Natural killer cell (primary cell): Measurements from ENCODE around the gene RGL3. TPM values are rescaled to one million over a fixed set of nuclear protein-coding genes. Genes with fewer than 3 reads are reported as not detected.

Source experiments
- ATAC-seq, 3 donors: fragments of 150-1000 bp in 2 of 3; fragments of 200-7000 bp in 1 of 3; cut with Tn5 transposase; 1 replicate in 1 of 3; 2 replicates in 2 of 3; pipeline ENCODE4 v1.10.0; 2021; ENCODE audit warnings: mild to moderate bottlenecking in 2 of 3, moderate library complexity in 2 of 3
- DNase-seq, 2 donors: peaks; one replicate each; pipeline versions ENCODE4 v3.0.0 to v3.0.0-alpha.2; 2013 to 2021; ENCODE audit warnings: mixed read lengths in 1 of 2
- H3K27ac ChIP-seq: one replicate; pipeline ENCODE4 v1.5.1; 2013; ENCODE audit warnings: mild to moderate bottlenecking, low read length
- H3K27me3 ChIP-seq: one replicate; pipeline ENCODE4 v1.6.1; 2013; ENCODE audit warnings: low read length; ENCODE audit not compliant: control insufficient read depth, insufficient read depth
- H3K36me3 ChIP-seq: one replicate; pipeline ENCODE4 v1.6.1; 2013; ENCODE audit warnings: low read length; ENCODE audit not compliant: control insufficient read depth, insufficient read depth
- H3K4me1 ChIP-seq: one replicate; pipeline ENCODE4 v1.6.1; 2013; ENCODE audit warnings: low read length; ENCODE audit not compliant: control insufficient read depth, insufficient read depth
- H3K4me3 ChIP-seq: one replicate; pipeline ENCODE4 v1.5.1; 2013; ENCODE audit warnings: low read length
- H3K9me3 ChIP-seq: one replicate; pipeline ENCODE4 v1.6.1; 2013; ENCODE audit warnings: low read length; ENCODE audit not compliant: control insufficient read depth, insufficient read depth
- H3K27ac Mint-ChIP-seq, 2 donors: one replicate each; pipeline ENCODE4 v1.8.0; 2022; ENCODE audit warnings: mild to moderate bottlenecking in 2 of 2, mixed read lengths in 2 of 2, moderate library complexity in 1 of 2
- H3K27me3 Mint-ChIP-seq, 2 donors: one replicate each; pipeline ENCODE4 v1.8.0; 2022; ENCODE audit warnings: low read depth in 2 of 2, mixed read lengths in 2 of 2
- H3K36me3 Mint-ChIP-seq: one replicate; pipeline ENCODE4 v1.8.0; 2022; ENCODE audit warnings: mixed read lengths
- H3K4me1 Mint-ChIP-seq, 2 donors: one replicate each; pipeline ENCODE4 v1.8.0; 2022; ENCODE audit warnings: mixed read lengths in 2 of 2
- H3K4me3 Mint-ChIP-seq: one replicate; pipeline ENCODE4 v1.8.0; 2022; ENCODE audit warnings: mild to moderate bottlenecking, moderate library complexity, mixed read lengths
- H3K9me3 Mint-ChIP-seq, 2 donors: one replicate each; pipeline ENCODE4 v1.8.0; 2022; ENCODE audit warnings: mixed read lengths in 2 of 2
- CTCF ChIP-seq: fragments of 200-600 bp; IDR thresholded peaks from one replicate; pipeline ENCODE4 v1.8.0; 2022; ENCODE audit warnings: antibody characterized with exemption
- WGBS: methylation state at CpG from one replicate; pipeline ENCODE4 v1.1.7; 2013; ENCODE audit warnings: missing lambda C conversion rate; ENCODE audit not compliant: insufficient coverage; 5-methylcytosine and 5-hydroxymethylcytosine counted together
- intact Hi-C: fragments of 100-400 bp; cut with micrococcal nuclease; formaldehyde crosslinking; loops from one replicate; pipeline ENCODE4 v1.14.2; 2022
- total RNA-seq, 4 donors: library from RNA; stranded (reverse); fragments of 120-200 nt in 1 of 4; gene quantifications; one replicate each; pipeline versions ENCODE4 v1.2.3 to v1.2.4, GENCODE V29; 2013 to 2022

The RGL3 gene
- total RNA-seq, 3 donors from 2014 or later (not counting 1 experiment from before 2014, with no cell fraction given): 0.48 TPM; not detected in 2

DNA sequence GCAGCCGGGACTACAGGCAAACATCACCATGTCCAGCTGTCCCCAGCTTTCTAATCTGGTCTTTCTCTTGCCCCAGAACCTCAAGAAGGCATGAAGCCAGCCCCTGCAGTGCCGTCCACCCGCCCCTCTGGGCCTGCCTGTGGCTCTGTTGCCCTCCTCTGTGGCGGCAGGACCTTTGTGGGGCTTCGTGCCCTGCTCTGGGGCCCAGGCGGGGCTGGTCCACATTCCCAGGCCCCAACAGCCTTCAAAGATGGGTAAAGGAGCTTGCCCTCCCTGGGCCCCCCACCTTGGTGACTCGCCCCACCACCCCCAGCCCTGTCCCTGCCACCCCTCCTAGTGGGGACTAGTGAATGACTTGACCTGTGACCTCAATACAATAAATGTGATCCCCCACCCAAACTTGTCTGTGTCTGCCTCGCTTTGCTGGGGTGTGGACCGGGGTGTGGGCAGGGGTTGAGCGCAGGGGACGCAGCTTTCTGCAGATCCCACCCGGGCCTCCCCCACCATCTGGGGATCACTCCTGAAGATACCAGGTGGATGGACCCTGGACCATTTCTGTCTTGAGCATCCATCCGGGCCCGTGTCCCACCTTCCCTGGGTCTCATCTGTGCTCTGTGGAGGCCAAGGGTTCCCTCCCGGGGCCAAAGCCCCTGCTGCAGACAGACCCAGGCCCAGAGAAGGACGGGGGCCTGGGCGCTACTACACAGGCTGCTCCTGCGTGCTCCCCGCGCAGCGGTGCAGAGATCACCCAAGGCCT is 31.6 kb upstream of the RGL3 start:
- H3K4me1 Mint-ChIP-seq: no peaks in the 10 kb centered on the region
- H3K4me1 ChIP-seq: no peaks in the 10 kb centered on the region
- DNase-seq (no peak), ATAC-seq (no peak)
- H3K27me3 Mint-ChIP-seq: no peaks in the 10 kb centered on the region
- no peak overlapping the region for H3K4me3 ChIP-seq
- no peaks in the 10 kb centered on the region for H3K9me3 Mint-ChIP-seq
- no peak overlapping the region for H3K4me3 Mint-ChIP-seq
- WGBS: 97% methylated on average over 20 of the region's 21 CpGs
- TF ChIP-seq CTCF: no peak
- intact Hi-C loops: no loop called here
- H3K27ac ChIP-seq: no peak overlapping the region
- H3K36me3 Mint-ChIP-seq: no peaks in the 10 kb centered on the region
- H3K36me3 ChIP-seq: peaks cover 33% of the 10 kb centered on the region
- no peaks in the 10 kb centered on the region for H3K9me3 ChIP-seq
- no peaks in the 10 kb centered on the region for H3K27me3 ChIP-seq
- no peak overlapping the region for H3K27ac Mint-ChIP-seq

GRCh38 chr19:11448923-11449554 is 29.9 kb upstream of the RGL3 start:
- H3K36me3 ChIP-seq: peaks cover 42% of the 10 kb centered on the region
- no peaks in the 10 kb centered on the region for H3K36me3 Mint-ChIP-seq

DNA sequence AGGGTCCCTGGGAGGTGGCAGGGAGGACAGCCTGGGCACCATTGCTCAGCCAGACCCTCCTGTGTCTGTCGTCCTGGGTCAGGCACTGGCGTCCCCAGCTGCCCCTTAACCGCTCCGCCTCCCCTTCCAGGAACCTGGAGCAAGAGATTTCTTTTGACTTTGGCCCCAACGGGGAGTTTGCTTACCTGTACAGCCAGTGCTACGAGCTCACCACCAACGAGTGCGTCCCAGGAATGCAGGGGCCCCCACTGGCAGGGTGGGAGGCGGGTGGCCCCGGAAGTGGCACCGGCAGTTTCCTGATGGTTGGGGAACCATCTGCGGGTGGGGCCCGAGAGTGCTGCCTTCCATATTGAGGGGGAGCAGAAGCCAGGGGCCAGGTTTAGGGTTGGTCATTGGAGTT is 29.3 kb upstream of the RGL3 start:
- ATAC-seq (no peak), DNase-seq (no peak)
- H3K4me1 ChIP-seq: no peaks in the 10 kb centered on the region
- no peak overlapping the region for H3K27ac ChIP-seq
- no peaks in the 10 kb centered on the region for H3K27me3 Mint-ChIP-seq
- no peaks in the 10 kb centered on the region for H3K9me3 ChIP-seq
- no peak overlapping the region for H3K4me3 ChIP-seq
- 93% methylated on average over 13 of the region's 13 CpGs for WGBS
- intact Hi-C loops: loop anchor here (5.0 kb wide), 1 partner anchor 156 kb away; no protein-coding TSS in a partner anchor
- no peaks in the 10 kb centered on the region for H3K27me3 ChIP-seq
- H3K4me1 Mint-ChIP-seq: peaks cover 0 to 5% of the 10 kb centered on the region in 2 donors
- no peaks in the 10 kb centered on the region for H3K36me3 Mint-ChIP-seq
- H3K36me3 ChIP-seq: peaks cover 47% of the 10 kb centered on the region
- H3K9me3 Mint-ChIP-seq: no peaks in the 10 kb centered on the region
- H3K27ac Mint-ChIP-seq: no peak overlapping the region
- H3K4me3 Mint-ChIP-seq: no peak overlapping the region
- TF ChIP-seq CTCF: no peak

More at GRCh38 chr19:11448923-11449554, 29.9 kb upstream of the RGL3 start:
- ATAC-seq: no peak
- DNase-seq: no peak
- intact Hi-C loops: loop anchor here (5.0 kb wide), 1 partner anchor 157 kb away; no protein-coding TSS in a partner anchor
- H3K27me3 Mint-ChIP-seq: no peaks in the 10 kb centered on the region
- no peaks in the 10 kb centered on the region for H3K9me3 Mint-ChIP-seq
- TF ChIP-seq CTCF: no peak
- no peak overlapping the region for H3K27ac ChIP-seq
- H3K4me1 ChIP-seq: no peaks in the 10 kb centered on the region
- WGBS: 98% methylated on average over 31 of the region's 31 CpGs
- no peak overlapping the region for H3K4me3 Mint-ChIP-seq
- no peak overlapping the region for H3K4me3 ChIP-seq
- H3K27me3 ChIP-seq: no peaks in the 10 kb centered on the region
- no peak overlapping the region for H3K27ac Mint-ChIP-seq
- H3K4me1 Mint-ChIP-seq: peaks cover 0 to 5% of the 10 kb centered on the region in 2 donors
- no peaks in the 10 kb centered on the region for H3K9me3 ChIP-seq
